HG03135 (cell line): ENCODE data around the gene LRMDA.
"Not testable (repeated sequence)": the region's sequence is repeated elsewhere in the genome, so short reads cannot be mapped to it uniquely, and the experiment has no call there.

Experiments
- ATAC-seq: cut with Tn5 transposase; IDR thresholded peaks from one replicate; pipeline ENCODE4 v1.9.1; 2021; ENCODE audit warnings: mild to moderate bottlenecking, moderate library complexity; ENCODE audit not compliant: unreplicated experiment

The LRMDA gene

DNA sequence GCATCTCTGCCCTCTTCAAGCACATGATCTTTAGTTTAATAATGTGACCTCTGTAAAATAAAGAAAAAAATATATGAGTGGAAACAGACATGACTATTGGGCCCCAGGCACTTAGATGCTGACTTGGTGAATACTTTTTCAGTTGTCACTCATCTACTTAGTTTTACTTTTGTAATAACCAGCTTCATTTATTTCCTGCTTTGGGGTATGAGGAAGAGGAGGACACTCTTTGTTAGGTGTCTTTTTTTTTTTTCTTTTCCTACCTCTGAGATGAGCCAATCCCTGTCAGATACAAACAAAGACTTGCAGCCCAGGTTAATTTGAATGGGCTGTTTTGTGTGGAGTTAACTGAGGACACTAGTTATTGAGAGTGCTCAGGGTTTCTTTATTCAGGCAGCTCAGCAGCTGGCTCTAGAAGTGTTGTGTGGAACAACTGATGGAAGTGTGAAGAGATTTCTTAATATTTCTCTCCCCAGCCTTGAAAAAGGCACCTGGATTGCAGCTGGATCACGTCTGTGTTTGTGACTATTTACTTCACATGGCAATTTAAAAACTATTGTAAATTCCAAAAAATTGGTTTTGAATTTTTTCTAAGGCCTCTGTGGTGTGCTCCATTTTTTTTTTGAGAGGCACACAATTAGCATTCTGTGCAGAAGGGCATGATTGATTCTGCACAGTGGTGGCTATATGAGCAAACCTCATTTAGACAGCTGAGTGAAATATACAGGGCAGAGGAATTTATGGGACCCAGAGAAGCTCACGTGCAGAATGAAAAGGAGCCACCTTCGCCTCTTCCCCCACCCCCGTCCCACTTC, 333.8 kb downstream of the LRMDA start:
- no peak for ATAC-seq

DNA sequence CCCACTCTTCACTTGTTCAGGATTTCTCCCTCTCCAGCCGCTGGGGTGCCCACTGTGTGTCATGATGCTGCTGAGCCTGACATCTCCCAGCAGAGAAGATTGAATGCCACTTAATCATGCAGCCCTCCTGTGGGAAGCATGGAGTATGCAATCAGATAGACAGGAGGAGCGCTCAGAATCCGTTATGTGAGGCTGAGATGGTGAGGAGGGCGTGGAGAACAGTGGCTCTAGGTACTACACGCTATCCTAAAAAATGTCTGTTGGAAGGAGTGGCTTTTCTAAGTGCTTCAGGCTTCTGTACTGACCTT, 334.3 kb downstream of the LRMDA start:
- no peak for ATAC-seq

DNA sequence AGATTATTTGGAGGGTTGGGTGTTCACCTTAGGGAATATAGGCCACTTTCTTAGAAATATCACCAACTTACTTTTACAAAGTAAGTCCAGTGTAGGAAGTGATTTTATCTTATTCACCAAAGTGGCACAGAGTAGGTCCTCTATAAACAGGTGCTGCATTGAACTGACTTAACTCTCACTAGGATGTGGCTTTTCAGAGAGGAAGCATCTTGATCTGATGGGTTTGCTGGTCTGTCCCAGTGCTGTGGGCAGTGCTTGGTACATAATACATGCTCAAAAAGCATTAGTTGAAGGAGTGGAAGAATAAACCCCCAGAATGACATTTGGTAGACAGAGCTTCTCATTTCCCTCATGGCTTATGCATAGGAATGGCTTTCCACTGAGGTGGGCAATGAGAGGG, 334.7 kb downstream of the LRMDA start:
- no peak for ATAC-seq

DNA sequence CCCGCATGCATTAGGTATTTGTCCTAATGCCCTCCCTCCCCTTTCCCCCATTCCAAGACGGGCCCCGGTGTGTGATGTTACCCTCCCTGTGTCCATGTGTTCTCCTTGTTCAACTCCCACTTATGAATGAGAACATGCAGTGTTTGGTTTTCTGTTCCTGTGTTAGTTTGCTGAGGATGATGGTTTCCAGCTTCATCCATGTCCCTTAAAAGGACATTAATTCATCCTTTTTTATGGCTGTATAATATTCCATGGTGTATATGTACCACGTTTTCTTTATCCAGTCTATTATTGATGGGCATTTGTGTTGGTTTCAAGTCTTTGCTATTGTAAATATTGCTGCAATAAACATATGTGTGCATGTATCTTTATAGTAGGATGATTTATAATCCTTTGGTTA, 335.3 kb downstream of the LRMDA start:
- not testable (repeated sequence) for ATAC-seq

DNA sequence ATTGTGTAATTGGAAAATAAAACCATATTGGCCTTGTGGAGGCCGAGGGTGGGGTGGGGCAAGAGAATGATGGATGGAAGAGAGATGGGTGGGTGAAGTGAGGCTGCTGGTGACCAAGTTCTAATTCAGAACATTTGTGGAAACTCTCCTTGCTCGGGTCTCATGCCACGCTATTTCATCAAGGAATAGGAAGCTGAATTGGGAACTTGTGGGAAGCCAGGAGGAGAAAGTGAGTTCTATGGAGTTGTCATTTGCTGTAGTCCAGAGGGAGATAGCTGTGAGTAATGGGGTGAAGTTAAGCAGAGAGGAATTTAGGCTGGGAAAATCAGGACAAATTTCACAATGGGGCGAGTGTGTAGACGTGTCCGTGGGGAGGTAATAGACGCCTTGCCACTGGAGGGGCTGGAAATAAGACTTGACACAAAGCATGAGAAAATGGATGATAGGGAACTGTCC, 339.2 kb downstream of the LRMDA start:
- ATAC-seq: no peak

DNA sequence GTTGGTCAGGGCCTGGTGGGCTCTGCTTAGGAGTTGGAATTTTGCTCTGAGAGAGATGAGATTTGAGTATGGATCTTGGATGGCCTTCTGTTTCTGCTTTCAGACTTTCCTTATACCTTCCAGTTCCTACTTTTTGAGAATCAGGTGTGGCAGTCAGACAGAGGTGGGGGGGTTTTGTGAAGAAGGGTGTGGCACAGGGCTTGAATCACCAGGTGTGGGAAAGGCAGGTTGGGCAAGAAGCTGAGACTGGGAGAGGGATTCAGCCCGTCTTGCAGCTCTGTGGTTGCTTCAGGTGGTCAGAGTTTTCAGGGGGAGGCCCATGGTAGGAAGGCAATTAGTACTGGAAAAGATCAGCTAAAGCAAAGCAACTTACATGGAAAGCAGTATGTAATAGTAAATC, 340.2 kb downstream of the LRMDA start:
- no peak for ATAC-seq

DNA sequence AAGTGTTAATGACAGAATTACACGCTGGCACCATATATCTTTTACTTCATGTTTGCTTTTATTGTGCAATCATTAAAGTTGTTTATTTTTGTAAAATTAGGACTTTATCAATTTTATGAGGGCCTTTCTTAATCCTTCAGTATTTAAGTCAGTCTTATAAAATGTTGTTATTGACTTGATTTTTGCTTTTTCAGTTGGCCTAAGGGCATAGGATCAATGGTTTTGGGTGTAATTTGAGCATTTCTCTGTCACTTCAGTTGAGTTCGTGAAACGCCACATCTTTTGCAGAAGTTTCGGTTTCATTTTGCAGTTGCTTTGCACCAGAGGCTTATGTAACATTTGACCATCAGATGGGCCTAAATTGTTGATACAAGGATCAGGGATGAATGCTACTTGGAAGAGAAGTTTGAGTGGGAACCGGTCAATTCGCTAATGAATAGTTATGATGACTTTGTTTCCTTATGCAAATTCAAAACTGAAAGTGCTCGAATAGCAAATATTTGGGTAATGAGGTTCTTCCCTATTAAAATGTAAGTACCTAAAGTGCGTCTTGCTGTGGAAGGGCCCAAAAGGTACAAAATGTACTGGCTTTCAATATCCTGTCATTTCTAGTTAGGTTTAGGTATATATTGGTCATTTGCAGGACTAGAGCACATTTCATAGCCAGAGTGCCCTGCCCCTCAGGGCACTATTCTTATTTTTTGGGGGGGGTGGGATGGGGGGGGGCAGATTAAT, 340.9 kb downstream of the LRMDA start:
- no peak for ATAC-seq

DNA sequence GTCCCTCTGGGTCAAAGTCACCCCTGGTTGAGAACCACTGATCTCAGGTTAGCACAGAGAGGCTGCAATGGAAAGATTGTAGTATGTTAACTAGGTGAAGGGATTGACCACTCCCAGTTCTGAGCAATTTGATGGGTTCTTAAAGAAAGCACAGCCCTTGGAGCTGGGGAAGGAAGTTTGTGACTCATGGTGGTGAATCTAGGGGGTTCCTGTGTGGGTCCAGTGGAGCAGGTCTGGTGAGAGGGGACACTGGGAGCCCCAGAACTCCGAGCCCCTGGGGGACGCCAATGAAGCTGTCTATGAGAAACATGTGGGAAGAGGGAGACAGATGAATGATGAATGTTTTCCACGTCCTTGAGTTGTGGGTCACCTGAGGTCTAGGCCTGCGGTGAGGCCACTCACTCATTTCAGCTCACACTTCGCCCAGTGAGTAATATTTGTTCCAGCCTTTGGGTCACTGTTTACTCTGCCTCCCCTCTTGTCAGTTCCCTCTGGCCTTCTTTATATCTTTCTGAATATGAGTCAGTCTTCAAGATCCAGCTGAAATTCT, 341.9 kb downstream of the LRMDA start:
- ATAC-seq: no peak

DNA sequence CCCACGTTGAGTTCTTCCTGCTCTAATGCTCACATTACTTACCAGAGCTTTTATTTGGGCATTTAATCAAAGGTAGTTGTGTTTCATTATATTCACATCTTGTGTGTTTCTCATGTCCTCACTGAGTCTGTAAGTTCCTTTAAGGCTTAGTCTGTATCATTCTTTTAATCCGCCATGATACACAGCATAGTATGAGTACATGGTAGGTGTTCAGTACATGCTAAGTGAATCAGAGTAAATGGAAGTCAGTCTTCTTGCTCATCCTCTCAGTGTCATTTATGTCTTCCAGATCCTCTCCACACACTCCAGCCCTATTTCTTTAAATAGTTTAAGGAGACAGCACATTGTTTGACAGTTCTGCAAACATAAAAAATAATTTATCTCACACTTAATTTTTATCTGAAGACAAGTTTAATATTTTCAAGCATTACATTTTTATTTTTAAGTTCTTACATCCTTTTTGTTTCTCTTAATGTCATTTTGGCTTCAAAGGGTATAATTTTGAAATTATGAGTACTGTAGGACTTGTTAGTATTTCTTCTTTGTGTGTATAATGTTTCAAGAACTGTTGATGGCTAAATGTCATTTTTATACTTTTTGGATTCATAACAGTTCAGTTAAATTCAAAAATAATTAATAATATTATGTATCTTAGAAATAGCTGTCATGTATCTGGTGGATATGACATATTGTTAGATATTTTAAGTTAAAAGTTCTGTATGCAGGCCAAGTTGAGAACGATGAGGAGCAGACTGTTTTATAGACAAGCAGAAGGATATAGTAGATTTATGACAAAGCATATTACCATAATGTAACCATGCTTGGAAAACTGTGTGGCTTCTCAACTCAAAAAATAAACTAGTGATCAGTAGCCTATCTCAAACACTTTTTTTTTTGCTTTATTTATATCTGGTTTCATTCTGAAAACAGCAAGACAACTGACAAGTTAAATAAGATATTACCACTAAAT, 342.7 kb downstream of the LRMDA start:
- ATAC-seq: no peak

DNA sequence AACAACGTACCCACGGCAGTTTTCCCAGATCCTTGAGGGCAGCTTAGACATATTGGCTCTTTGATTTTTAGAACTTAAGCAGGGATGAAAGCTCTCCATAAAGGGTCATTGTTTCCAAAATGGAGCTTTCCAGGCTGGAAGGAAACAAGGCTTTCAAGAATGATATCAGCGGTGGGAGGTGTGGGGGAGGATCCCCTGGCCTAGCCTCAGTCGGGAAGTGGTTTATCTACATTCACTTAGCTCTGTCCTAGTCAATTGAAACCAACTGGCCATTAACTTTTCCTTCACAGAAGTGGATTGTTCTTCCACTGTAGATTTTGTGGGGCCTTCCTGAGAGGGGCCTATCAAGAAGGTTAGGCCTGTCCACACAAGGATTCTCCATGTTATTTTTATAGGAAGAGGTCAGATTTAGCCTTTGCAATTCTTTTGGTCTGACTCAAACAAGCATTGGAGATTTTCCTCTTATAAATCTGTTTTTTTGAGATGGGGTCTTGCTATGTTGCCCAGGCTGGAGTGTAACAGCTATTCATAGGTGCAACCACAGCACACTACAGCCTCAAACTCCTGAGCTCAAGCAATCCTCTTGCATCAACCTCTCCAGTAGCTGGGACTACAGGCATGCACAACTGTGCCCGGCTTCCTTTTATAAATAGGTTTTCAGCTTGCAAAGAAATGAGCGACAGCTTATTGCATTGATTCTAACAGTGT, 343.5 kb downstream of the LRMDA start:
- ATAC-seq: no peak

DNA sequence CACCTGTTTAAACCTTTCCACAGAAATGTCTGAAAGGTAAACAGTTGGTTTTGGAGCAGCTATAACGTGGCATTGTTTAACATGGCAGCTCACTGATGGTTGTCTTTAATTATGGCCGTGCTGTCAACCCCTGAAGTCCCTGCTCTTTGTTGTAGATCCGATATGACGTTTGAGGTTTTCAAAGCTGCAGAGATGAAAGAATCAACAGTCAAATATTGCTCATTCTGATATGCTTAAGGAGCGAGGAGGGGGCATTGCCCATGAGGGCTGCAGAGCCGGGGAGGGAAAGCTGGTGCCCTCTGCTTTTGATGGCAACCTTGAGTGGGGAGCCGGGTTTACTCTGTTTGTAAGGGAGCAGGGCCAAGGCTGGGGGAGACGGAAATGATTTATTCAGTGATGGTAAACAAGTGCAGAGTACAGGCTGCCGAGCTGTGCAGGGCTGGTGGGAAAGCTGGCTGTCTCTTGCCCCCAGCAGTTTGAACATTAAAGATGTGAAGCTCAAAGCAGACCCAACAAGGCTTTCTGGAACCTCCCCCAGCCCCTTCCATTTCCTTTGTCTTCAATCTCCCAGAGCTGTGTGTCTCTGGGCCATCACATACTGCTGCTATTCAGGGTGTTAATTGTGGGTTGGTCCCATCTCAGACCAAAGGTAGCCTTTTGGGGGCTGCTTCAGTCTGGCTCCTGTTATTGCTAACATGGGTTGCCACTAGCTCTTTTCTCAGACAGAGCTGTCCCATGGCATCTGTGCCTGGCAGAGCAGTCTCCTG, 345.5 kb downstream of the LRMDA start:
- ATAC-seq: no peak

DNA sequence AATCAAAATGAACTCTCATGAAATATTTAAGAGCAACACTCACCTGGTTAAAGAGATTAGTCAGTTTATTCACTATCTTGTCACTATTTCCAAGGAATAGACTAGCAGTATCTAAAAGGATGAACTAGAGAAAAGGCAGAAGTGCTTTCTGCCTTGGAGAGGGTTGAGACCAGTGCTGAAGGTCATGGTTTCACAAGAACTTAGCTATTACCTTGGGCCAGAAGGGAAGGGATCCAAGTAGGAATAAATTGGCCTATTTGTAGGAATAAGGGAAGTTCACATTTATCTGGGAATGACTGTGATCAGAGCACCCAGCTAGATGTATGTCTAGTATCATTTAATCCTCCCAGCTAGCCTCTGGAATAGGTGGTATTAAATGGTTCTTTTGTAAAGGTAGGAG, 347.2 kb downstream of the LRMDA start:
- no peak for ATAC-seq

DNA sequence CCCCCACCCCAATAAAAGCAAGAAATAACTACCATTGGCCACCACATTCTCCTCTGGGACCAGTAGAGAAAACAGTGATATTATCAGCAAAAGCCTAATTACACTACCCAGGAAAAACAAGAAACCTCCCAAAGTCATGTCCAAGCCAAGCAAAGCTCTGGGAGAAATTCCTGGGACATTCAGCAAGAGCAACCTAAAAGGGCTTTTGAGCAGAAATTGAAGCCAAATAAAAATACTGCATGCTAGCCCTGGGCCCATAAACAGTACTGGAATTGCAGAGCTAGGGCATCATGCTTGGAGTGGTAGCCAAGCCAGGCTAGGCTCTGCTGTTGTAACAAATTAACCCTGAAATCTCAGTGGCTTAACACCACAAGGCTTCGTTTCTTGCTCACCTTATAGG, 347.9 kb downstream of the LRMDA start:
- ATAC-seq: no peak

DNA sequence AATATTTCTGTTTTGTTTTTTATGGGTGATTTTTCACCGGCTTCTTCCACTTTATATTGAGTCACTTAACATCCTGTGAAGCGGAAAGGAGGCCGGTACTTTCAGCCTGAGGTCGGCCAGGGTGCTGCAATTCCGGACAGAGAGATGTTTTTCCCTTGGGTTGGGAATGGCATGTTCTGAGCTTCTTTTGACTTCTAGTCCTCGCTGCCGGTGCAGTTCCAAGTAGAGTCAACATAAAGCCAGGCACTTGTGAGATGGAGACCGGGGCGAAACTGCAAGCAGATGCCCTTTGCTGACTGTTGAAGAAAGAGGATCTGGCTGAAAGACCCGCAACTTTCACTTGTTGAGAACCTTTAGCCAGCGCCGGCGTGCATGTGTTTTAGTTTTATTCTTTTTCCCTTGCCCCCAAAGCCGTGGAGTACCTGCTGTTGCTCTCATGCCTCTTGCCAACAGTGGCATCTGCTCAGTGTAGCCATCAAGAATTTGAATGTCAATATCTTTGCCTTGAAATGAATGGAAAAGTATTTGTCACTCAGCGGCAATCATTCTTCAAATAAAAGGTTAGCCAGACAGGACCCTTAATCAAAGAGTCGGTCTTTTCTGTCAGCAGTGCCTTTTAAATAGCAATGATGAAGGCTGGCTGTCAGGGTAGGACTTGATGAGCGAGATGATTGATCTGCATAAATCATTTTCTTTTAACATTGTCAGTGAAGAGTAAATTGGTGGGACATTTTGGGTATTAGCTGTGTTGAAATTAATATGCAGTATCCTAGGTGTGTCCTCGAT, 351.2 kb downstream of the LRMDA start:
- ATAC-seq: no peak

DNA sequence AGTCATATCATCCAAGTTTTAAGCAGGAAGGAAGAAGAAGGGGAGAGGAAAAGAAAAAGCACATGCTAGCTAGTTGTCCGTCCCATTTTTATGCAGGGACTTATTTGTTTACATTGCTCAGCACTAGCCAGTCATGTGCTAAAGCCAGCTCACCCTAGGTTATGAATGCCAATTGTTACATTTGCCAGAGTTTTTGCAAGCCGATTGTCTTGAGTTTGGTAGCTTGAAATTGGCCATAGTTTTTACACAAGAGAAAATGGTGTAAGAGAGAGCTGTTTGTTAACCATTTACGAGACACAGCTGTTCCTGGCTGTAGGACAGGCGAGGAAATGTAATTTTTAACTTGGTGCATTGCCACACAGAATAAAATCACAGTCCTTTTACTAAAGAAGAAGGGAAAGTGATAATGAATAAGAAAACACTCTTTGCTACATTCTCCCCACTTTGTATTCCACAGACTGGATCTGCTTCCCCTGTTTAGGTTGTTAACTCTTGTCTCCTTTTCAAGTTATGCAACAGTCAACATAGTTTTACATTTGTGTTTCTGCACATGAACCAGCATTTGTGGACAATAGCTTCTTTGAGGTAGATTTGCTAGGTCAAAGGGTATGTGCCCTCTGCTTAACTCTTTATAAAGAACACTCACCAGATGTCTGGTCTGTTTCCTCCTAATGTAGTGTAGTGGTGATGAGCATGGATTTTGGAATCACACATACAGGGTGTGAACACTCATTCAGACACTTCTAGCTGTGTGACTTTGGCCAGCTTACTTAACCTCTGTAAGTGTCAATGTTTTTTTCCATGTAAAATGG, 357.2 kb downstream of the LRMDA start:
- ATAC-seq: no peak

DNA sequence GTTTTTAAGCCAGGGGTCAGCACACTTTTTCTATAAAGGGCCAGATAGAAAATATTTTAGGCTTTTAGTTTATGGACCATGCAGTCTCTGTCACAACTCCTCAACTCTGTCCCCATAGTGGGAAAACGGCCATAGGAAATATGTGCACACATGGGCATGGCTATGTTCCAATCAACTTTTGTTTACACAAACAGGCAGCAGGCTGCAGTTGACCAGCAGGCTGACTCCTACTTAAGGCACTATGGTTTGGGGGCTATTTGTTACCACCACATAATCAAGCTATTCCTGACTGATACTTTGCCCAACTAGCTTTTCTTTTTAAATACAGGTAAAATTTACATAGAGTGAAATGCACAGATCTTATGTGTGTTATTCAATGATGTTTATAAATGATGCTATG, 362.4 kb downstream of the LRMDA start:
- ATAC-seq: no peak

DNA sequence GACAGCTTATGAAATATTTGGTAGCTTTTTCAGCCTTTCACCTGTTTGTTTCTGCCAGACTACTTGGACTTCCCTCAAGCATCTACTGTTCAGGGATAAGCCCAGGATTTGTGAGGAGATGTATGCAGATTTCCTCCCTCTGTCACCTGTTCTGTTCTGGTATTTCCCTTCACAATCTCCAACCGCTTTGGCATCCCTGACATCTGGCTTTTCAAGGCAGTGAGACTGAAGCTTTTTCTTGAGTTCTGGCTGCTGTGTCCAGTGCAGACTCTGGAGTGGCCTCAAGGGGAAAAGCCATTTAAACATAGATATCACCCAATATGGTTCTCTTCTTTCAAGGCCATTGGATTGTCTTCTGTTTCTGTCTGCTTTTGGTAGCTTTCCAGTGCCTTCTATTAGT, 369.7 kb downstream of the LRMDA start:
- no peak for ATAC-seq

DNA sequence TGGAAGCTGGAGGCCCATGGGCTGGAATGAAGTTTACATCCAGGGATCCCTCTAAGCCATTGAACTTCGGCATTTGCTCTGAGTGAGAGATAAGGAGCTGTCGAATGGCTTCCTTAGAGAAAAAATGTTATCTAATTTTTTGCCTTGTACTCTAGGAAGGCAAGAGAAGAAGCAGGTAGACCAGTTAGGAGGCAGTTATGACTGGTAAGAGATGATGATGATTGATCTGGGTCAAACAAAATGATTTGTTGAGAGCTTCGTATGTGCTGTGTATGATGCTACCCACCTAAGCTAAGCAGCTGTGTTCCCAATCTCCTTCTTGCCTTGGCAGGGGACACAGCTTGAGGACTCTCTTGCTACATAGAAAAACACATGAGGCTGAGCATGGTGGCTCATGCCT, 370.2 kb downstream of the LRMDA start:
- no peak for ATAC-seq
